NCI-H345 treated with DMSO at 0.1 percent for 48 hours (cell line): Measurements from ENCODE around the gene ZNF101.

Experiments used
- DNase-seq: peaks from one replicate; lab custom pipeline; 2025; ENCODE audit not compliant: unreplicated experiment; lab: John Stamatoyannopoulos, UW

Gene ZNF101

GRCh38 chr19:19710506-19710905 lies 41.9 kb downstream of the ZNF101 start:
- DNase-seq: no peak

GRCh38 chr19:19711306-19711933 lies 42.8 kb downstream of the ZNF101 start:
- no peak for DNase-seq

GRCh38 chr19:19711934-19712828 lies 43.5 kb downstream of the ZNF101 start:
- DNase-seq: no peak

- no peak for DNase-seq
Measured at GRCh38 chr19:19719798-19720197, 51.2 kb downstream of the ZNF101 start.

- no peak for DNase-seq
Measured at GRCh38 chr19:19721896-19722295, 53.3 kb downstream of the ZNF101 start.

- DNase-seq: peak; percentile 82
Measured at GRCh38 chr19:19732579-19733501, 64.2 kb downstream of the ZNF101 start, which contains the start of gene ZNF14. ZNF14 (minus strand) TSS chr19:19733112; CDS start chr19:19732958, 154 bp downstream.
